GM19468 (cell line): ENCODE measurements around the gene MRPL48.
A peak's percentile ranks its signal among the peaks of the same experiment; 100 is the strongest.
"Not testable (repeated sequence)": the region's sequence is repeated elsewhere in the genome, so short reads cannot be mapped to it uniquely, and the experiment has no call there.

ENCODE experiments used
- ATAC-seq: cut with Tn5 transposase; IDR thresholded peaks from one replicate; pipeline ENCODE4 v1.9.1; 2021; ENCODE audit warnings: mild to moderate bottlenecking, moderate library complexity, moderate number of reproducible peaks; ENCODE audit not compliant: unreplicated experiment; ENCODE audit errors: extremely low read depth

MRPL48 gene

DNA sequence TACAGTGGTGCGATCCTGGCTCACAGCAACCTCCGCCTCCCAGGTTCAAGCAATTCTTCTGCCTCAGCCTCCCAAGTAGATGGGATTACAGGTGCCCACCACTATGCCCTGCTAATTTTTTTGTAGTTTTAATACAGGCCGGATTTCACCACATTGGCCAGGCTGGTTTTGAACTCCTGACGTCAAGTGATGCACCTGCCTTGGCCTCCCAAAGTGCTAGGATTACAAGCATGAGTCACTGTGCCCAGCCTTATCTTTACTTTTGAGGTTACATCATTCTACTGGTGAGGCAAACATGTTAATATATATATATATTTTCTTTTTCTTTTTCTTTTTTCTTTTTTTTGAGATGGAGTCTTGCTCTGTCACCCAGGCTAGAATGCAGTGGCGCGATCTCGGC, 16.9 kb upstream of the MRPL48 start:
- not testable (repeated sequence) for ATAC-seq

- peak; percentile 82 for ATAC-seq
These were observed 8.4 kb upstream of the MRPL48 start for GRCh38 chr11:73779084-73779902.

GRCh38 chr11:73781303-73781702, 6.4 kb upstream of the MRPL48 start:
- no peak for ATAC-seq

DNA sequence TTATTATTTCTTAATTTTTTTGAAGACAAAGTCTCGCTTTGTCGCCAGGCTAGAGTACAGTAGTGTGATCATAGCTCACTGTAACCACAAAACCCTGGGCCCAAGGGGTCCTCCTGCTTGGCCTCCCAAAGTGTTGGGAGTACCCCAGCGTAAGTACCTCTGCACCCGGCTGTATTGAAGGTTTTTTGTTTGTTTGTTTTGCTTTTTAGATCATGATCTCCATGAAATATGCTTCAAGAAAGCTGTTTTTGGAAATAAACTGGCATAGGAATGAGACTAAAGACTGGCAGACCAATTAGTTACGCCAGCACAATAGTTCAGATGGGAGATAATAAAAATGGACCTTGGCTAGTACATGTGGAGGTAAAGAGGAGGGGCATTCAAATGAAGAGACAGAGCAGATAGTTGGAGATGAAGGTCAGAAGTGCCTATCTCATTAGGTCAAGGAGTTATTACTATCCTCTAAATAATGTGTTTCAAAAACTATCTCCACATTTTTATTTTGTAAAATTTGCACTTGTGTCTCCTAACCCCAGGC, 4.1 kb upstream of the MRPL48 start:
- no peak for ATAC-seq

GRCh38 chr11:73784080-73784634, 3.5 kb upstream of the MRPL48 start:
- no peak for ATAC-seq

- ATAC-seq: no peak
These were observed 2.9 kb upstream of the MRPL48 start for GRCh38 chr11:73784734-73785133.

DNA sequence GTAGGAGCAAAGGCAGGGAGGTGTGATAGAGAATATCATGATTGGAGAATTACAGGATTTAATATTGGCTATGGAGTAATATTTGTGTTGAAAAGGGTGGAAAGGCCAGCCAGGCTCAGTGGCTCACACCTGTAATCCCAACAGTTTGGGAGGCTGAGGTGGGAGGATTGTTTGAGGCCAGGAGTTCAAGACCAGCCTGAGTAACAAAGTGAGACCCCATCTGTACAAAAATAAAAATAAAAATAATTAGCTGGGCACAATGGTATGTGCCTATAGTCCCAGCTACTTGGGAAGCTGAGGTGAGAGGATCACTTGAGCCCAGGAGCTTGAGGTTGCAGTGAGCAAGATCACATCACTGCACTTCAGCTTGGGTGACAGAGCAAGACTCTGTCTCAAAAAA, 2.2 kb upstream of the MRPL48 start:
- not testable (repeated sequence) for ATAC-seq

DNA sequence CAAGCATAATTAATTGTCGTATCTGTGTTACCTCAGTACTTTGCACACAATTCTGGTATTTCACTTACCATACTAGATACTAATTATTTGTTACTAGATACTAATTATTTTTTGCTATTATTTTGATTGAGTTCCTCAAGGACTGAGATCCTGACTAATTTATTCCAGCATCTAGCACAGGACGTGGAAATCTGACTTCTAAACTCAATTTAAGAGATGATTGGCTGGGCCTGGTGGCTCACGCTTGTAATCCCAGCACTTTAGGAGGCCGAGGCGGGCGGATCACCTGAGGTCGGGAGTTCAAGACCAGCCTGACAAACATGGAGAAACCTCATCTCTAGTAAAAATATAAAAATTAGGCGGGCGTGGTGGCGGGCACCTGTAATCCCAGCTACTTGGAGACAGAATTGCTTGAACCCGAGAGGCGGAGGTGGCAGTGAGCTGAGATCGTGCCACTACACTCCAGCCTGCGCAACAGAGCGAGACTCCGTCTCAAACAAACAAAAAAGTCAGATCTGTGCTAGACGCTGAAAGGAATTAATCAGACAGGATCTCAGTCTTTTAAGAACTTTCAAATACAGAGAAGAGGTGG, 527 bp upstream of the MRPL48 start:
- no peak for ATAC-seq

GRCh38 chr11:73789279-73789670, 1.6 kb downstream of the MRPL48 start:
- no peak for ATAC-seq

GRCh38 chr11:73792584-73792983, 4.9 kb downstream of the MRPL48 start:
- no peak for ATAC-seq

DNA sequence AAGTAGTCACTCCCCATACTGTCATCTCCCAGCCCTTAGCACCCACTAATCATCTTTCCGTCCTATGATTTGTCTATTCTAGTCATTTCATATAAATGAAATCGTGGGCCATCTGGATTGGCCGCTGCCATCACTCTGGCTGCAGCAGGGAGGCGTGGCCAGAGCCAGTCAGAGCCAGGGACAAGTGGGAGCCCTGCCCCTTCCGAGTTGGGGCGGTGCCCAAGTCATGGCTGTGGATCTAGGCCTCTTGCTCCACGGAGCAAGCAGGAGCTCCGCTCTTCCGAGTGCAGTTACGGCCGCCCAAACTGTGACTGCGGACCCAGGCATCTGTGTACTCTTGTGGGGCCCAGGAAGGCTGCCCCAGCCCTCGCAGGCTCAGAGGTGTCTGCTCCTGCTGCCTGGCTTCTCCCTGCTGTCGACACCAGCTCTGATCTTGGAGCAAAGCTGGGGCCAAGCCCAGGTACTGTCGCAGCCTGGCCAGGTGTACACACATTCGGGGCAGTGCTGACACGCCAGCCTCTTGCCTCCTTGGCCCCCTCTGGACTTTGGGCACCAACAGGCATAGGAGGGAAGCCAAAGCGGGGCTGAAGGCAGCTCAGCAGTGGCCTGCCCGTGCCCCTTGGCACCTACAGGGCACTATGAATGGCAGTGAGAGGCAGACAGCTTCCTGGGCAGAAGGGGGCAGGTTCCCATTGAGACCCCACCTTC, 8.4 kb downstream of the MRPL48 start:
- no peak for ATAC-seq

DNA sequence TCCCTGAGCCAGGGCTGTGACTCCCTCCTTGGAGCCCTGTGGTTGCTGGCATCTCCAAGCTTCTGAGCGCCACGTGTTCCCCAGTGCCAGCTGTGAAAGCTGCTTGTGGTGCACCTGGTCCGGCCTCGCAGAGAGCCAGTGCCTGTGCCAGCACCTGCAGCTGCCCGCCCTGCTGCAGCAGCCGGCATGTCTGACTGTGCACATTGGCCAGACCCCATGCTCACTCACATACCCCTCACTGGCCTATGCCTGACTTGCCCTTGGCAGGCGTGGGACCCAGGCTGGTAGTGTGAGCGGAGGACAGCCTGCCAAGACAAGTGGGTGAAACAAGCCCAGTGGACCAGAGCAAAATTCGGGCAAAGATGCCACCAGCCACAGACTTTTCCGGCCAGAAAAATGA, 9.8 kb downstream of the MRPL48 start:
- no peak for ATAC-seq

- ATAC-seq: no peak
These were observed 12.7 kb downstream of the MRPL48 start for GRCh38 chr11:73800276-73800806.

DNA sequence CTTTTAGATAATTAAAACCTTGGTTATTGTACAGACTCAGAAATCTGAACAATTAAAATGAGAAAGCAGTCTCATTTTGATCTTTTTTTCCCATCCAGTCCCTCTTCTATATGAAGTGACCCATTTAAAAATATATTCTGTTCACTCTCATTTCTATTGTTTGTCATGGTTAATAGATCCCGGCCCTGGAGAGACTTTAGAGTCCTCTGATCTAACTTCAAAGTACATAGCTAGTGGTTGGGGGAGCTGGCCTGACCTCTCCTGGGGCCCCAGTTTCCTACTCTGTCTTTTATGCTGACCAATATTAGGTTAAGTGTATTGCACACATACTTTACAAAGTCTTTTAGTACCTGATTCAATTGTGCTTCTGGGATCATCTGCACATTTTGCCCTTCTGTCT, 13.5 kb downstream of the MRPL48 start:
- no peak for ATAC-seq

GRCh38 chr11:73804712-73805111, 17.0 kb downstream of the MRPL48 start:
- ATAC-seq: no peak

DNA sequence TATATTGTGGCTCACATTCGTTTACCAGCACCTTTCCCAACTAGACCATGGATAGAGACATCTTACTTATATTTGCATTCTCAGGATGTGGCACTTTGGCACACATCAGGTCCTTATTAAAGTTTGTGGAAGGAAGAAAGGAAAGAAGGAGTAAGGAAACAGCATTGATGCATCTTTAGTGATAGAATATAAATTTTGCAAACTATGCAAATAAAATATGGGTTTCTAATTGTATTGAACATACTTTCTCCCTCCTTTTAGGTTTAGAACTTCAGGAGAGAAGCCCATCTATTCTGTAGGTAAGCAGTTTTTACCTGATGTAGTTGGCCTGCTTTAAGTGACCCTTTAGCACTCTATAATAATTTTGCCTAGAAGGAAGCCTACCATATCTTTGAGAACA, 20.4 kb downstream of the MRPL48 start:
- ATAC-seq: no peak

- ATAC-seq: no peak
These were observed 23.0 kb downstream of the MRPL48 start for GRCh38 chr11:73810637-73811036.

GRCh38 chr11:73812234-73812633, 24.6 kb downstream of the MRPL48 start:
- no peak for ATAC-seq

DNA sequence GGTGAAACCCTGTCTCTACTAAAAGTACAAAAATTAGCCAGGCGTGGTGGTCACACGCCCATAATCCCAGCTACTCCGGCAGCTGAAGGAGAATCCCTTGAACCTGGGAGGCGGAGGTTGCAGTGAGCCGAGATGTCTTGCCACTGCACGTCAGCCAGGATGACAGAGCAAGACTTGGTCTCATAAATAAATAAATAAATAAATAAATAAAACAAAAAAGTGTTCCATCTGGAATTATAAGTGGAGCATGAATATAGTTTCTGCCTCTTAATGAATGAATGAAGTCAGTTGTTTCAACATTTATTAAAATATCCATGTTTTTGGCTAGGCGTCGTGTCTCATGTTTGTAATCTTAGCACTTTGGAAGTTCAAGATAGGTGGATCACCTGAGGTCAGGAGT, 27.1 kb downstream of the MRPL48 start:
- no peak for ATAC-seq

GRCh38 chr11:73818846-73819245, 31.2 kb downstream of the MRPL48 start:
- ATAC-seq: no peak
